ENCODE results near the gene PRR32.
"Not testable (repeated sequence)": the region's sequence is repeated elsewhere in the genome, so short reads cannot be mapped to it uniquely, and the experiment has no call there.

PRR32 gene

DNA sequence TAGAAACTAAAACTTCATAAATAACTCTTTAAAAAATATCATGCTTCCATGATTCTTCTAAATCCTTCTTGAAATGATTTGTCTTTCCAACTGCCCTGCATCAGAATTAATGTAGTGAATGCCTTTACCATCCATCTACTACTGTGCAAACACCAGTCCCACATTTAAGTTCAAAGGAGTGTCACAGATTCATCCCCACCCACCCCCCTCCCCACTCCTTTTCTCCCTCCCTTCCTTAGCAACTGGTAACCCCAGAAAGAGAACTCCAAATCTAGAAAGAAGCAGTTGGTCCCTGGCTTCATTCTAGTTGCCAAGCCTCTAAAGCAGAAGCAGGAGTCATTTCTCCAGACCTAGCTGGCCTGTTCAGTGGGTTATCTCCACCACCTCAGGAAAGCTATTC lies at the start of gene PRR32:
Gene PRR32 (plus strand): TSS at position 301 of the 400 bp plus-strand sequence. CDS start 115 bp downstream, outside the sequence.
- DNase-seq (ENCODE audit: low read depth in 2 of 2) = no peak

DNA sequence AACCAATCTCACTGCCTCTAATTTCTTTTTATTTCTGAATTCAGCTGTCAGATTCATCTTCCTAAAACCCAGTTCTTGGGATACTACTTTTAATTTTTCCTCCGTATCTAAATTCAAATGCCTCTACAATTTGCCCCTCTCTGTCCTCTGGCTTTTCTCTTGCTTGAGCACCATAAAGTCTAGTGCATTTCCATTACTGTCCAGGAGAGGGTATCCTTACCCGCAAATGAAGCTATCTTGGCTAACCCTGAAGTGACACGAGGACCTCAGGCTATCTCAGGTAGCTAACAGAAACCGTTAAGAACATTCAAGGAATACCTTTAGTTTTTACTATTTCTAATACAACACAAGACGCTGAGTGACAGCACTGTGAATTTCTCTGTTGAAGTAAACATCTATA lies 49.4 kb upstream of the PRR32 start:
- no peak for DNase-seq (ENCODE audit: low read depth in 2 of 2)

DNA sequence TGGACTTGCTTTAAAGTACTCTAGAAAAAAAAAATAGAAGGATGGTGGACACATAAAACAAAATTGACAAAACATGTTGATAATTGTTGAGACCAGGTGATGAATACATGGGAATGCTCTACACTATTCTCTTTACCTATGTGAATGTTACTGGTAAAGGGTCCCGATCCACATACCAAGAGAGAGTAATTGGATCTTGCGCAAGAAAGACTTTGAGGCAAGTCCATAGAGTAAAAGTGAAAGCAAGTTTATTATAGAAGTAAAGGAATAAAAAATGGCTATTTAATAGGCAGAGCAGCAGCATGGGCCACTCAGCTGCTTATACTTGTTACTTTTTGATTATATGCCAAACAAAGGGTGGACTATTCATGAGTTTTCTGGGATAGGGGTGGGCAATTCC lies 34.0 kb upstream of the PRR32 start:
- DNase-seq (ENCODE audit: low read depth in 2 of 2) = no peak

DNA sequence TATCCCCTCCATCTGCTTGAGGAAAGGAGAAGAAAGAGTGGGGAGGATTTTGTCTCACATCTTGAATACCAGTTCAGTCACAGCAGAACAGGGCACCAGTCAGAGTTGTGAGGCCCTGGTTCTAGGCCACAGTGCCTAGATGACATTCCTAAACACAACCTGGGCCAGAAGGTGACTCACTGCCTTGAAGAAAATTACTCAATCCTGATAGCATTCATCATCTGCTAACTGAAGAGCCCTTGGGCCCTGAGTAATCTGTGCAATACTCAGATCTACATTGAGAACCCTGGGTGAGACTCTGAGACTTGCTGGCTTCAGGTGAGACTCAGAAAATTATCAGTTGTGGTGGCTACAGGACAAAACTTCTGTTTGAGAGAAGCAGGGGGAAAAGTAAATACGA lies 20.5 kb upstream of the PRR32 start:
- no peak for DNase-seq (ENCODE audit: low read depth in 2 of 2)

DNA sequence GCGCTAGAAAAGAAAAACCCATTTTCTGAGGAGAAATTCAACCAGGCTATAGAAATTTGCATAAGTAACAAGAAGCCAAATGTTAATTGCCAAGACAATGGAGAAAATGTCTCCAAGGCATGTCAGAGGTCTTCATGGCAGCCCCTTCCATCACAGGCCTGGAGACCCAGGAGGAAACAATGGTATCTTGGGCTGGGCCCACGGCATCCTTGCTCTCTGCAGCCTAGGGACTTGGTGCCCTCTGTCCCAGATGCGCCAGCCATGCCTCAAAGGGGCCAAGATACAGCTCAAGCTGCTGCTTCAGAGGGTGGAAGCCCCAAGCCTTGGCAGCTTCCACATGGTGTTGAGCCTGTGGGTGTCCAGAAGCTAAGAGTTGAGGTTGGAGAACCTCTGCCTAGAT lies 12.7 kb upstream of the PRR32 start:
- DNase-seq (ENCODE audit: low read depth in 2 of 2) = not testable (repeated sequence)

GRCh38 chrX:126815806-126816205 lies 3.7 kb upstream of the PRR32 start:
- DNase-seq (ENCODE audit: low read depth in 2 of 2) = no peak

- DNase-seq (ENCODE audit: low read depth in 2 of 2) = no peak
Observed at GRCh38 chrX:126820700-126821420, 1.3 kb downstream of the PRR32 start.

GRCh38 chrX:126824338-126825007 lies 4.9 kb downstream of the PRR32 start:
- DNase-seq (ENCODE audit: low read depth in 2 of 2) = no peak

DNA sequence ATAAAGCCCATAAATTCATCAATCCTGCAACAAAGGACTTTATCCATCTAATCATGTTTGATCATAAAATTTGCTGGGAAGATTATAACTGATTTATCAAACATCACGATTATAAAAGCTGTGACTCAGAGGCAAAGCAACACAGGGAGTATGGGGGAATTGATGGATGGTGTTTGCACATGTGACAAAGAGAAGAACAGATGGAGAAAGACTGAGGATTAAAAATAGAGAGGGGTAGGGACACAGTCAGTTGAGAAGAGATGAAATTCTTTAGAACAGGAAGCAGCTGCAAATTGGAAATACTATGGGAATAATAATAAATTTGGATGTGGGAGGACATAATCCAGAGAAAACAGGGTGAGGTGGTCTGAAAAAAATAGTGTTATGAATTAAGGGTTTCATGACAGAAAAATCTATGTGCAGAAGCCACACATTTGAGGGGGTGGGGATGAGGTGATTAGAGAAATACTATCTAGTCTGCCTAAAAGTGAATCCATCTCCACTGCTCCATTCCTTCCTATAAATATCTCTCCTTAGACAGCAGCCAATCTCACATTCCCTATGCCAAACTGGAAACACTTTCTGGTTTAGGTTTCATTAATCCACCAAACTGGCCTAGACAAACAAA lies 6.2 kb downstream of the PRR32 start:
- DNase-seq (ENCODE audit: low read depth in 2 of 2) = no peak

DNA sequence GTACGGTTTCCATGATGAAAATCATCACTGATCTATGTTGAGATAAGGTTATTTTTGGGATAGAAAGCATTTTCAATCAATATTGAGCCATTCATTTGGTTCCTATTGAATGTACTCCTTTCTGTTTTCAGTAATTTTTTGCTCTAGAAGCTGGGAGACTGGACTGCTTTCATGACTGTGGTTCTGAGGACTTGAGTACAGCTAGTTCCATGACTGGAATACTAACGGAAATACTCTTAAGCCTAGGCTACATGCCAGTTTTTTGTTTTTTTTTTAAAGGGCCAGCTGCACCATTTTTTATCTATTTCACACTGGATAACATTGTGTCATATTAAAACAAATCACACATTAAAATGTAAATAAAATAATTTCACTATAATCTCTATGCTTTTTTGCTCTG lies 16.7 kb downstream of the PRR32 start:
- no peak for DNase-seq (ENCODE audit: low read depth in 2 of 2)

- DNase-seq (ENCODE audit: low read depth in 2 of 2) = no peak
Observed at GRCh38 chrX:126847143-126847542, 27.6 kb downstream of the PRR32 start.

DNA sequence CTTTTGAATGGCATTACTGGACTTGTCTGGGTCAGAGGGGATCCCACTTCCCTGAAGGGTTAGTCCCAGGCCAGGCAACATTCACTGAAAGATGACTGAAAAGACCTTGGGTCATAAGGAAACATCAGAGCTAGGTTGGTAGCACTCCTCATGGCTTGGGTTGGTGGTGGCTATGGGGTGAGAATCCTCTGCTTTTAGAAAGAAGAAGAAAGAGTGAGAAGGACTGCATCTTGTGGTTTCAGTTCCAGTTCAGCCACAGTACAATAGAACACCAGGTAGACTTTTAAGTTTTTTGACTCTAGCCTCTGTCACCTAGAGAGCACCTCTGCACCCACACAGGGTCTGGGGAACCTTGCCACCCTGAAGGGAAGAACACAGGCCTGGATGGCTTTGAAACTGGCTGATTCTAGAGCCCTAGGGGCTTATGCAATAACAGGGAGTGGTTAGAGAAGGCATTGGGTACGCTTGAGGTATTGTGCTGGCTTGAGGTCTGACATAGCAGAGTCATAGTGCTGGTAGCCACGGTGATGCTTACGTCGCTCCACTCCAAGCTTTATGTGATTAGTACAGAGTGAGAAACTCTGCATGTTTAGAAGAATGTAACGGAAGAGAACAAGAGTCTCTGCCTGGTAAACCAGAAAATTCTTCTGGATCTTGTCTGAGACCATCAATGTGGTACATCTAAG lies 36.5 kb downstream of the PRR32 start:
- no peak for DNase-seq (ENCODE audit: low read depth in 2 of 2)
